AG04449 (cell line): ENCODE measurements around the gene ATP2B3.

Source experiments
- CTCF ChIA-PET: fragments of 350-600 bp; formaldehyde crosslinking; extraction: SDS; loops from one replicate; lab custom pipeline; 2021; ENCODE audit warnings: antibody characterized with exemption; lab: Yijun Ruan, JAX
- POLR2A ChIA-PET: fragments of 400-600, 350-600 bp; formaldehyde crosslinking; extraction: SDS; loops from one replicate; lab custom pipeline; 2020; ENCODE audit warnings: antibody characterized with exemption, inconsistent platforms; lab: Yijun Ruan, JAX
- DNase-seq: peaks from one replicate; pipeline ENCODE4 v3.0.0-alpha.2; 2010; ENCODE audit warnings: low read depth, low spot score
- H3K4me3 ChIP-seq: 2 replicates; pipeline ENCODE4 v1.5.1; 2011; ENCODE audit warnings: low read depth, mild to moderate bottlenecking, control low read depth, low read length
- TF ChIP-seq, protein P1 (sequence below): IDR thresholded peaks from one replicate; pipeline ENCODE4 v1.5.1; 2011; ENCODE audit warnings: mild to moderate bottlenecking, moderate library complexity, low read length, control low read depth, inconsistent platforms; ENCODE audit not compliant: insufficient read depth; ENCODE audit errors: missing control alignments

The ATP2B3 gene

DNA sequence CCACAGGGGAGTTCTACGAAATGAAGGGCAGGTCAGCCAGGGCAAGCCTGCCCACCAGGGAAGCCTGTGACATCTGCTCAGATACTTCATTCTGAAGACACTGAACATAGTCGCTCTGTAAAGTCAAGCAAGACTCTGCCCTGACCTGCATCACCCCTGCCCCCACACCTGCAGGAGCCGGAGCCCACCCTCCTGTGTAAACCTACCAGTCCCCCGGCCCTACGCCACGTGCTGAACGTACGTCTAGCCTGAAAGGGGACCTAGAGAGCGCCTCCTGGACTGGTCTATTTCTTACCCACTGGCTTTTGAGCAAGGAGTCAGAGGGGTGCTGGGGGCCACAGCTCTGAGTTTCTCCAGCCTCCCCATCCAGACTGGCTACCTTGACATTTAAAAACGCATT lies 69.9 kb downstream of the ATP2B3 start:
- DNase-seq, result no peak
- ChIA-PET CTCF (no interaction called here), POLR2A (no interaction called here)
- H3K4me3 ChIP-seq, result no peak overlapping the region
- TF ChIP-seq, protein P1, sequence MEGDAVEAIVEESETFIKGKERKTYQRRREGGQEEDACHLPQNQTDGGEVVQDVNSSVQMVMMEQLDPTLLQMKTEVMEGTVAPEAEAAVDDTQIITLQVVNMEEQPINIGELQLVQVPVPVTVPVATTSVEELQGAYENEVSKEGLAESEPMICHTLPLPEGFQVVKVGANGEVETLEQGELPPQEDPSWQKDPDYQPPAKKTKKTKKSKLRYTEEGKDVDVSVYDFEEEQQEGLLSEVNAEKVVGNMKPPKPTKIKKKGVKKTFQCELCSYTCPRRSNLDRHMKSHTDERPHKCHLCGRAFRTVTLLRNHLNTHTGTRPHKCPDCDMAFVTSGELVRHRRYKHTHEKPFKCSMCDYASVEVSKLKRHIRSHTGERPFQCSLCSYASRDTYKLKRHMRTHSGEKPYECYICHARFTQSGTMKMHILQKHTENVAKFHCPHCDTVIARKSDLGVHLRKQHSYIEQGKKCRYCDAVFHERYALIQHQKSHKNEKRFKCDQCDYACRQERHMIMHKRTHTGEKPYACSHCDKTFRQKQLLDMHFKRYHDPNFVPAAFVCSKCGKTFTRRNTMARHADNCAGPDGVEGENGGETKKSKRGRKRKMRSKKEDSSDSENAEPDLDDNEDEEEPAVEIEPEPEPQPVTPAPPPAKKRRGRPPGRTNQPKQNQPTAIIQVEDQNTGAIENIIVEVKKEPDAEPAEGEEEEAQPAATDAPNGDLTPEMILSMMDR, result no peak

DNA sequence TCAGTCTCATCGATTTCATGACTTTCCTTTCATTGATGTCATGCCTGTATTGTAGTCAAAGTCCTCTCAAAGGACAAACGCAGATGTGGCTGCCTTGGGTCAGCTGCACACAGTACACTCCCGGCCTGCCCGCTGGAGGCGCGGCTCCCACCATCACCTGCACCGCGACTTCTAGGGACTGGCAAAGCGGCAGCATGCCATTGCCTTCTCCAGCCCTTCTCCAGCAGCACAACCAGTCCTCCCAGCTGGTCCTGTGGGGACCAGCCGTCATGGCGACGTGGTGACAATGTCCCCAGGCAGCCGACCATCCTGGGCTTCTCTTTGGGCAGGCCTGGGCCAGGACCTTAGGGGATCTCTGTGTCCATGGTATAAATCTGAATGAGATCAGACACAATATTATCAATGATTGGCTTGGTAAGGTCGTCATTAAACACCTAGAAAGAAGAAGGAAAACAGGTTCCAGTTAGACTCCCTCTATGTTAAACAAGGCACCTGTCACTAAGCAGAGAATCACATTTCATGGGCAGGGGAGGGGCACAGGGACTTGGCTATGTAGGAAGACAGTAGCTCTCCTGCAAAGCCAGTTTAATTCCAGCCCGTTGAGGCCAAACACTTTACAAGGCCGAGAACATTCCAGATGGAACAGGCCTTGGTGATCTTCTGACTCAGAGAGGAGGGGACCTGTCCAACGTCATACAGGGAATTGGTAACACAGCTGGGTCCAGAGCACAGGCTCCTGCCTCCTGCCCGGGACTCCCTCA lies 70.8 kb downstream of the ATP2B3 start:
- ChIA-PET CTCF (no interaction called here), POLR2A (no interaction called here)
- H3K4me3 ChIP-seq, result no peak overlapping the region
- TF ChIP-seq, protein P1, result no peak
- no peak for DNase-seq

DNA sequence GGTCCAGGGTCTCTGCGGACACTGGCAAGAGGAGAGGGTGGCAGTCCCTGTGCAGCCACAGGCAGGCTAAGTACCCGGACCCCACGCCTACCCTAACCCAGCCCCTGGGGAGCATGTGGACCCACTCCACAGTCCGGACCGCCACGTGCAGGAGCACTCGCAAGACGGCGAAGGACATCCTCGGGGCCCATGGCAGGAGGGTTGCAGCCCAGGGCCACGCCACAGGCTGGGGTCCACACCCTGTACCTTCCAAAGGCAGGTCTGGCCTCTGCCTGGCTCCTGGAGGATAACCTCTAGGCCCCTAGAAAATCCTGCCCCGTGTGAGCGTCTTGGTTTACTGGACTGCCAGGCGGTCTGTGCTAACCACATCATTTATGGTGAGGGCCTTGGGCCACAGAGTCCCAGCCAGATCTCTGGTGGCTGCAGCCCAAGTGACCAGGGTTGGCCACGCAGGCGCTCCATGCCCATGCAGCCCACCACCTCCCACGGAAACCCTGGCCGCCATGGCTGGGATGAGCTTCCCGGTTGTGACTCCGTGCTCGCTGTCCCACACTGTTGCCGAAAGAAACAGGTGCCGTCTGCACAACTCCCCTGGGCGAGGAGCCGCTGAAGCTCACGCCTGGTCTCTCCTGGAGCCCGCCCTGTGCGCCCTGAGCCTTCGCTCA lies 71.5 kb downstream of the ATP2B3 start:
- CTCF ChIA-PET, result interaction anchor here (1.8 kb wide), 1 partner anchor 80 kb away, joined by 6 read pairs; no protein-coding TSS in a partner anchor

DNA sequence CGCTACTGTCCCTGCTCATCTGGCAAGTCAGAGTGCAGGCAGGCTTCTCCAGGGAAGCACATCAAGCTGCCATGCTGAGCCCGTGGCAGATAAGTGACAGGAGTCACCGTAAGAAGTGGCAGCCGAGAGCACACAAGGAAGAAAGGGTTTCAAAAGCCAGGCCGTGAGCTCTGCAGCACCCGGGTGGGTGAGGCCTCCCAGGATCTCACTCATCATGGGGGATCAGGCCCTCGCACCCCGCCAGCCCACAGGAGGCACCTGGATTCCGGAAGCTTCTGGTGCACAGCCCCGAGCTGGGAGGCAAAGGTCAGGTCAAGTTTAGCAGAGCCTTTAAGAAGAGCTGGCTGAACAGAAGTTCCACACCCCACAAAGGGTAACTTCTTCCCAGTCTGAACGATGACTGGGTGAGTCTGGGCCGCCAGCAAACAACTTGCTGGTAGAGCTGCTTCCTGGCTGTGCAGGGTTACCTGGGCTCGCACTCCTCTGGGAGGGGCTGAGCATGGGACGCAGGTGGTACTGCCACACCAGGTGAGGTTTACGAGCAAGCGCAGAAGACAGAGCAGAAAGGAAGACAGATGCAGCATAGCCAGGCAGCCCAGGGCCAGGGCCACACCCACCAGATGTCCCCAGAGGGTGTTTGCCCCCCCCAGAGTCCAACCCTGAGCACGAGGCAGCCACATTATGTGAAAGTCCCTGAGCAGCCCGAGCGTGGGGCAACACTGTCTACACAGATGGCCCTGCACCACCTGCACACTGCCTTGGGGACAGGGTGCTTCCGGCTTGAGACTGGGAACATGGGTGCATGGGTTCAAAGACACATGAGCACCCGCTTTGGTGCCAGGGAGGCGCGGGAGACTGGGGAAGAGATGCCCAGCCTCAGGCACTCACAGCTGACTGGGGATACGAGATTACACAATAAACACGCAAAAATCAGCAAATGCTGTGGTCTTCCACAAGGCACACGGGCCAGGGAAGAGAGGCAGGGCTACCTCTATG lies 73.8 kb downstream of the ATP2B3 start:
- TF ChIP-seq, protein P1, result no peak
- DNase-seq, result no peak
- H3K4me3 ChIP-seq, result no peak overlapping the region
- ChIA-PET CTCF (interaction anchor here (0.6 to 1.8 kb wide), 4 partner anchors 18 to 78 kb away, joined by 3 to 6 read pairs (median 3); no protein-coding TSS in a partner anchor), POLR2A (no interaction called here)

More for the DNA sequence above, 71.5 kb downstream of the ATP2B3 start:
- no peak for DNase-seq
- POLR2A ChIA-PET, result no interaction called here
- no peak overlapping the region for H3K4me3 ChIP-seq
- TF ChIP-seq, protein P1, result no peak

DNA sequence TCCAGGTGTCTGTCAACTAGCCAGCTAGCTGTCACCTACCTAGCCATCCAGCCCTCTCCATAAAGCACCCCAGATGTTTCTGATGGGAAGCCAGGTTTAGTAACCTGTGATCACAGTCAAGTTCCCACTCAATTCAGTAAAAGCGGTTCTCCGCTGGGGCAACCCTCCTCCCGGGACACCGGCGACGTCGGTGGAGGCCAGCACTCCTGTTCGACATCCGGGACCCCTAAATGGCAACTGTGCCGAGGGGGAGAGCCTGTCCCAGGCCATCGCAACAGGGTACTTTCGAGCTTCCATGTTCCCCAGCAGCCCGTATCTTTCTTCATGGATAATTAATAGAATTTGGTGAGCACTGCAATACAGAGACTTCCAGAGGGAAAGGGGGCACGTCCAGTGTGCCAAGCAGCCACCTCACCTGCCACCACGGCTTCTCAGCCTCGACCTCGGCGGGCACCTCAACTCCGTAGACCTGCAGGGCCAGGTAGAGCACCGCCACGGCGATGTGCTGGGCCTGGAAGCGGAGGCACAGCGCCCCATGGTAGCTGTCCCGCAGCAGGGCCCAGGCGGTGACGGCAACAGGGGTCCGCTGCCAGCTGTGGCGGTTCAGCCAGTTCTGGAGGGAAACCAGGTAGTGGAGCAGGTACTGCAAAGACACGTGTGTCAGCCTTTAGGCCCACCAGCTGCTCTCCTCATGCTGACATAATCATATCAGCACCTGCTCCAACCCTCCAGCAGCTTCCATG lies 74.8 kb downstream of the ATP2B3 start:
- ChIA-PET POLR2A (no interaction called here), CTCF (interaction anchor here (0.7 to 0.8 kb wide), 2 partner anchors 17 kb away, joined by 3 read pairs; no protein-coding TSS in a partner anchor)
- TF ChIP-seq, protein P1, result no peak
- no peak for DNase-seq
- no peak overlapping the region for H3K4me3 ChIP-seq
